Nephron (organoid): ENCODE results near the gene MAGI3.

Source experiments
- H3K27ac Mint-ChIP-seq, 3 experiments: 2 replicates each; pipeline ENCODE4 v1.8.0; 2020; ENCODE audit warnings: mixed read lengths in 3 of 3, mild to moderate bottlenecking in 2 of 3, moderate library complexity in 1 of 3
- H3K27me3 Mint-ChIP-seq: 2 replicates; pipeline ENCODE4 v1.8.0; 2021; ENCODE audit warnings: low read depth, mild to moderate bottlenecking, moderate library complexity, mixed read lengths
- H3K36me3 Mint-ChIP-seq: 2 replicates; pipeline ENCODE4 v1.8.0; 2020; ENCODE audit warnings: low read depth, mixed read lengths
- H3K4me1 Mint-ChIP-seq: 2 replicates; pipeline ENCODE4 v1.8.0; 2020; ENCODE audit warnings: mixed read lengths
- H3K4me3 Mint-ChIP-seq, 3 experiments: 2 replicates each; pipeline ENCODE4 v1.8.0; 2020; ENCODE audit warnings: mild to moderate bottlenecking in 3 of 3, mixed read lengths in 3 of 3, moderate library complexity in 2 of 3
- H3K9me3 Mint-ChIP-seq: 2 replicates; pipeline ENCODE4 v1.8.0; 2020; ENCODE audit warnings: mixed read lengths
- TF ChIP-seq, protein P1 (sequence below), 3 experiments: fragments of 200-600 bp; sonication (generic); IDR thresholded peaks; one replicate each; pipeline ENCODE4 v1.5.0; 2021; ENCODE audit warnings: antibody characterized with exemption in 3 of 3; ENCODE audit not compliant: unreplicated experiment in 3 of 3

MAGI3 gene

DNA sequence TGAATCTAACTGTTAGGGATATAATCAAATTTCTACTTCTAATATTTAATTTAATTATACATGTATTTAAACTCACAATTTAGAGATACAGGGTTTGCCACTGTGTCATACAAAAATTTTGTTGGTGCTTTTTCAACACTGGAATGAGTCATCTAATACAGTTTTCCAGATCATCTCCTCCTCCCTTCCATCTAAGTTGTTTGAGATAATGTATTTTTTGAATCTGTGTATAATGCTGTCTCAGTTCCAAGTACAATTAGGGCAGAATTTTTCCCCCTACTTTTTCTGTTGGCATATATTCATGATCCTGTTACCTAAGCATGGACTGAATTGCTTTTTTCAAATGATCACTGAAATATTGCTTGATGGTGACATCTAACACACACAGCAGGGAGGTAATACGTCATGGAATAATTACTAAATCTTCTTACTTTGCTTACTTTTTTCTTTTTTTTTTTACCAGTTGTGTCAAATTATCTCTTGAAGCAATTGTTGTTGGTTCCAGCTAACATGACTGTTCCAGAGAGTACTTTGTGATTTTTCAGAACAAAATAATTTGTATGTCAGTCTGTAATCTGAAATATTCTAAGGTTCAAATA lies 146.0 kb downstream of the MAGI3 start:
- peak overlapping the region in 1 of 3 experiments; percentile 10 for H3K27ac Mint-ChIP-seq
- no peaks in the 10 kb centered on the region for H3K27me3 Mint-ChIP-seq
- H3K4me1 Mint-ChIP-seq: peaks cover 32% of the 10 kb centered on the region
- H3K9me3 Mint-ChIP-seq: no peaks in the 10 kb centered on the region
- no peak overlapping the region for H3K4me3 Mint-ChIP-seq
- TF ChIP-seq, protein P1, sequence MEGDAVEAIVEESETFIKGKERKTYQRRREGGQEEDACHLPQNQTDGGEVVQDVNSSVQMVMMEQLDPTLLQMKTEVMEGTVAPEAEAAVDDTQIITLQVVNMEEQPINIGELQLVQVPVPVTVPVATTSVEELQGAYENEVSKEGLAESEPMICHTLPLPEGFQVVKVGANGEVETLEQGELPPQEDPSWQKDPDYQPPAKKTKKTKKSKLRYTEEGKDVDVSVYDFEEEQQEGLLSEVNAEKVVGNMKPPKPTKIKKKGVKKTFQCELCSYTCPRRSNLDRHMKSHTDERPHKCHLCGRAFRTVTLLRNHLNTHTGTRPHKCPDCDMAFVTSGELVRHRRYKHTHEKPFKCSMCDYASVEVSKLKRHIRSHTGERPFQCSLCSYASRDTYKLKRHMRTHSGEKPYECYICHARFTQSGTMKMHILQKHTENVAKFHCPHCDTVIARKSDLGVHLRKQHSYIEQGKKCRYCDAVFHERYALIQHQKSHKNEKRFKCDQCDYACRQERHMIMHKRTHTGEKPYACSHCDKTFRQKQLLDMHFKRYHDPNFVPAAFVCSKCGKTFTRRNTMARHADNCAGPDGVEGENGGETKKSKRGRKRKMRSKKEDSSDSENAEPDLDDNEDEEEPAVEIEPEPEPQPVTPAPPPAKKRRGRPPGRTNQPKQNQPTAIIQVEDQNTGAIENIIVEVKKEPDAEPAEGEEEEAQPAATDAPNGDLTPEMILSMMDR (IDR thresholded peaks at IDR 0.05; ENCODE audit: unreplicated experiment in 3 of 3): no peak
- no peaks in the 10 kb centered on the region for H3K36me3 Mint-ChIP-seq

DNA sequence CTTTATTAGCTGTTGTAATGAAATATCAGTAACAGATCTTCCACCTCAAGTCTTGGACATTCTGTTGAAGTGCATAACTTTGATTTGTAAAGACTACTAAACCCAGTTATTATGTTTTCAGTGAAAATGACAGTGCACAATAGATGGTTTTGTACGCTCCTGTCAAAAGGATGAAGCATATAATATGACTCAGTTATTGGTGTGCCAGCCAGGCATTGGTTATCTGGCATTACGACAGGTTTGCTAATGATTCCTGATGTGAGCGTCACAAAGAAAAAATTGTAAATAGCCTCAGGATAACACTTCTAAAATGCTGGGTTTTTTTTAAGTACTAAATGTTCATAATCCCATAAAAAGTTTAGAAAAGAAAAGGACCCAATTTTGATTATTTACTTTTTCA lies 147.9 kb downstream of the MAGI3 start:
- no peaks in the 10 kb centered on the region for H3K9me3 Mint-ChIP-seq
- no peak overlapping the region for H3K27ac Mint-ChIP-seq
- no peaks in the 10 kb centered on the region for H3K27me3 Mint-ChIP-seq
- H3K36me3 Mint-ChIP-seq: no peaks in the 10 kb centered on the region
- no peak overlapping the region for H3K4me3 Mint-ChIP-seq
- TF ChIP-seq, protein P1 (IDR thresholded peaks at IDR 0.05; ENCODE audit: unreplicated experiment in 3 of 3): no peak
- H3K4me1 Mint-ChIP-seq: peaks cover 32% of the 10 kb centered on the region

DNA sequence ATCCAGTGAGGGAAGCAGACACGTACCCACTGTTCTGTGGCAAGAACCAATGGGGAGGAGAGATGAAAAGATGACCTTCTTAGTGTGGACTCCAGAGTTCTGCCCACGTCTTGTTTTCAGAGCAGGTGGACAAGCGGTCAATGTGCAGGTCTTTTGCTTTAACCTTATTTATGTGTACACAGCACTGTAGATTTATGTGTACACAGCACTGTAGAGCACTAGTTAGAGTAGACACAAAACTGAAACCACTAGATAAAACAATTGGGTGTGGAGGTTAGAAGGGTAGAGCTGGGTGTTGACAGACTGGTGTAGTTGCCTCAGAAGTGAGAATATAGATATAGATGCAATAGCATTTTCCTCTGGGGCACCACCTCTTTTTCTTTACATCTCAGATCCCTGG lies 150.0 kb downstream of the MAGI3 start:
- Mint-ChIP-seq H3K36me3 (no peaks in the 10 kb centered on the region), H3K4me3 (no peak overlapping the region), H3K9me3 (no peaks in the 10 kb centered on the region)

DNA sequence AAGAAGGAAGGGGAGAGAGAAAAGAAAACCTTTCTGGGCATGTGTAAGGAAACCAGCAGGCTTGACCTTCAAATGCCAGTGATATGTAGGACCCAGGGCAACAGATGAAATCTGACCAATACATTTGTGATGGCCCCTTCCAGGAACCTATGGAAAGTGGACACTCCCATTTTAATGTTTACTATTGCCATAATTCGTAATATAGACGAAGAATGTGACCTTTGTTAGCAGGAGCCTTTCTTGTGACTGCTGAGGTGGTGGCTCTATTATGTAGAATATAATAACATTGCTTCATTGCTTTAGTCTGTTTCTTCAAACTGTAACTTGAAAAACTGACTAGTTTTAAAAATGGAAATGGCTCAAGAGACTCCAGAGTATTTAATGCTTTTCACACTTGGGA lies 150.8 kb downstream of the MAGI3 start:
- H3K36me3 Mint-ChIP-seq: no peaks in the 10 kb centered on the region
- H3K9me3 Mint-ChIP-seq: no peaks in the 10 kb centered on the region
- H3K27ac Mint-ChIP-seq: no peak overlapping the region
- H3K4me3 Mint-ChIP-seq: no peak overlapping the region
- TF ChIP-seq, protein P1 (IDR thresholded peaks at IDR 0.05; ENCODE audit: unreplicated experiment in 3 of 3): no peak
- peaks cover 20% of the 10 kb centered on the region for H3K4me1 Mint-ChIP-seq
- H3K27me3 Mint-ChIP-seq: no peaks in the 10 kb centered on the region

More for the DNA sequence above, 150.0 kb downstream of the MAGI3 start:
- Mint-ChIP-seq H3K27ac (peak overlapping the region in 1 of 3 experiments; percentile 37), H3K27me3 (no peaks in the 10 kb centered on the region), H3K4me1 (peaks cover 26% of the 10 kb centered on the region)
- TF ChIP-seq, protein P1 (IDR thresholded peaks at IDR 0.05; ENCODE audit: unreplicated experiment in 3 of 3): no peak

DNA sequence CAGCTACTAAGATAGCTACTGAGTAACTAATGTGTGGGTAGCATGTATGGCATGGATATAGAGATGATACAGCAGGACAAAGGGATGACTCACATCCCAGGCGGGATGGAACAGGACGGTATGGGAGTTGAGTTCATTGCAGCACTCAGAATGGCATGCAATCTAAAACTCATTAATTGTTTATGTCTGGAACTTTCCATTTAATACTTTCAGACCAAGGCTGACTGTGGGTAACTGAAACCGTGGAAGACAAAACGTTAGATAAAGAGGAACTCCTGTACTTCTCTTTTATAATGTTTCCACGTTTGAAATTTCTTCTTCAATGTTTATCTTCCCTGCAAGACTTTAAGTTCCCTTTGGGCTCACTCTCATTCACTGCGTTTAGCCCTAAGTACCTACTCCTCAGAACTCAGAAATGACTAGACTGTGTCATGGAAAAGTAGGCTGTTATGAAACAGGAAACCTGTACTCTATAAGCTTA lies 151.9 kb downstream of the MAGI3 start:
- H3K4me3 Mint-ChIP-seq: no peak overlapping the region
- no peaks in the 10 kb centered on the region for H3K9me3 Mint-ChIP-seq
- no peaks in the 10 kb centered on the region for H3K27me3 Mint-ChIP-seq
- H3K27ac Mint-ChIP-seq: no peak overlapping the region
- TF ChIP-seq, protein P1 (IDR thresholded peaks at IDR 0.05; ENCODE audit: unreplicated experiment in 3 of 3): no peak
- no peaks in the 10 kb centered on the region for H3K36me3 Mint-ChIP-seq
- H3K4me1 Mint-ChIP-seq: peaks cover 9% of the 10 kb centered on the region

DNA sequence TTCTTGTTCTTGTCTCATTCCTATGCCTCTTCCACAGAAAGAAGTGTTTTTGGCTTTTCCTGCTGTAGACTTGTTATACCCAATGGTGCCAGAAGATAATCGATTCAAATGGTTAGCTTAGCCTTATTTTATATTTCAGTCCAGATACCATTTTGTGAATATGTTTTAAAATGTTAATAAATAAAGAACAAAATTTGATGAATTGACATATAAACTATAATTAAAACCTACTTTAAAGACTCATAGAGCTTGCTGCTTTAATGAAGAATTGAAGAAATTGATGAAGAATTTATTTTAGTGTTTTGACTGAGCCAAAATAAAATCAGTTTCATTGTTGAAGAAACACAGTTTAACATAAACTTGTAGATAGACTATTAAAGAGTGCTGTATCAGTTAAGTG lies 152.8 kb downstream of the MAGI3 start:
- TF ChIP-seq, protein P1 (IDR thresholded peaks at IDR 0.05; ENCODE audit: unreplicated experiment in 3 of 3): no peak
- H3K9me3 Mint-ChIP-seq: no peaks in the 10 kb centered on the region
- no peak overlapping the region for H3K27ac Mint-ChIP-seq
- no peaks in the 10 kb centered on the region for H3K36me3 Mint-ChIP-seq
- no peaks in the 10 kb centered on the region for H3K27me3 Mint-ChIP-seq
- no peak overlapping the region for H3K4me3 Mint-ChIP-seq
- H3K4me1 Mint-ChIP-seq: peaks cover 8% of the 10 kb centered on the region
